Measurements from ENCODE around the gene PTPN5.
"Not testable (repeated sequence)": the region's sequence is repeated elsewhere in the genome, so short reads cannot be mapped to it uniquely, and the experiment has no call there.

Gene PTPN5

DNA sequence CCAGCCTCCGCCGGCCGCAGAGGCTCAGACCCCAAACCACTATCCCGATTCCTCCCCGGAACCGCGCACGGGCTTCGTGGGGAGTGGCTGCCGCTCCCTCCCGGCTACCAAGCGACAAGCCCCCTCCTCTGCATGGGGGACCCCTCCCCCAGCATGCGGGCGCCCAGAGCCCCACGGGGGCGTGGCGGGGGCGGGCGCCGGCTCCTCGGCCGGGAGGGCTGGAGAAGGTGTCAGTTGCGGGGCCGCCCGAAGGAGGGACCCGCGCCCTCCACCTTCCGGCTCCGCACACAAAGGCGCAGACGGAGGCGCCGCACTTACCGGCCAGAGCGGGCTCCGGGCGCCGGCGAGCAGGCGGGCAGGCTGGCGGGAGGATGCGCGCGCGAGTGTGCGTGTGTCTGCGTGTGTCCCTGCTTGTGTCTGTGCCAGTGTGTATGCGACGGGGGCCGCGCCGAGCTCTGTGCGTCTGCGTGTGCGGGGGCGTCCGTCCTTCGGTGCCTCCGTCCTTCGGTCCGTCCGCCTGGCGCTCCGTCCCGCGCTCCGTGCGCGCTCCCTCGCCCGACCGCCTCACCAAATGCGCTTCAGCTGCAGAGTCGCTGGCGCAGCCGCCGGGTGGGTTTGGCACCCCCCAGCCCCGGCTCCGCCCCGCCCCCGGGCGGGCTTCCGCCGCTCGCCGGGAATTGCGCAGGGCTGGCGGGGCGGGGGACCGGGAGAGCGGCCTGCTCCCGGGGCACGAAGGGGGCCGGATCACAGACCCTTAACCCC lies at the start of gene PTPN5:
PTPN5 (minus strand) TSS at position 592 of the 762 bp plus-strand sequence. CDS start 19,840 bp downstream, outside the sequence.
- DNase-seq = no peak

DNA sequence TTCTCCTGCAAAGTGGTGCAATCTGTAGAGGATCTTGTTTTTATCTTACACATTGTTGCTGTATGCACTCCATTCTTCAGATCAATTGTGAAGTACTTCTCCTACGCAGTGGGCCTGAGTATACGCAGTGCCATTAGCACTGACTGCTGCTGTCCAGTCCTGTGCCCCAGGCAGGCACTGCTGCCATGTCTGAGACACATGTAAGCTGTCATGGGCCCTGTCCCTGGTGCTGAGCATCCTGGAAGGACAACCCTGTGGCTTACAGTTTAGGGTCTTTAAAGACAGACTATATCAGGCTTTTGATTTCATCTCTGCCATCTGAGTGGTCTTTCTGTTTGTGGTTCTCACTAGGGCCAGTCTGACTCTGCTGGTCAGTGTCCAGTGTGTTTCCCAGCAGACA lies 44.8 kb upstream of the PTPN5 start:
- DNase-seq = no peak

DNA sequence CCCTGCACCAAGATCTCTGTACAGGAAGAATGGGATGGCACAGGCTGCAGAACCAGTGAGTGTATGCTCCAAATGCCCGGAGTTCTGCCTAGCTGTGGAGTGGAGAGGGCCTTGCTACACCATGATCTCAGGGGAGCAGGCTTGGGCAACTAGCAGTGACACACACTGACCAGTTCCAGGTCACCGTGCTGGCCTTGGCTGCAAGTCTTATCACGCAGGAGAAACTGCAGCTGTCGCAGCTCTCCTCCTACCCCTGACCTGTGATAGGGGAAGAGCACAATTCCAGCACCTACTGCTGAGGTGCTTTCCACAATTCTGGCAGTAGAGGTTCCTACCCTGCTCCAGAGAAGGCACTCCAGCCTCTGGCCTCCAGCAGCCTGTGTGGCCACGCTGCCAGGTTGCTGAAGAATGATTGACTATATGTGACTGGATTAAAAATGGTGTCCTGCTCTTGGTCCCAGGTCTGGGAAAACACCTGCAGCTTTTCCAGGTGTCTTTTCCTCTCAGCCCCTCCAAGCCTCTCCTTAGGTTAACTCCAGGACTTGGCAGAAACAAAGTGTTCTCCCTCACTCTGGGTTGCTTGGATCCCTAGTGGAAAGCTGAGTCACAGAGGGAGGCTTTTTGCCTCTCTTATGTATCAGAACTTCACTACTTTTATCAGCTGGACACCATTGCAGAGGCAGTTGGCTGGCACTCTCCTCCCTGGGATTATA lies 43.3 kb upstream of the PTPN5 start:
- DNase-seq = no peak

DNA sequence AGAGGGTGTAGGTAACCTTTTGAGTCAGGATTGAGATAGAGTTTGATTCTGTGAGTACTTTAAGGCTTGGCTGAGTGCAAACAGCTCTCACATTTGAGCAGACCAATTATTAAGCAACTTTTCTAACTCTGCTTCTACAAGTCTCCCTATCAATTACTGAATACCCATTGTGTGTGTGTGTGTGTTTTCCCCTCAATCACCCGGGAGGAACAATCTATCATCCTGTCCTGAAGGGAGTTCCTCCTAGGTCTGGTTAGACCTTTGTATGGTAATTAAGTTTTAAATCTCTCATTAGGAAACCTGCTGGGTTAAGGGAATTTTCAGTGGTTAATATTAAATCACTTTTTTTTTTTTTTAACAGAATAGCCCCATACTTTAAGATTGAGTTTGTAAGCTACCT lies 28.6 kb upstream of the PTPN5 start:
- DNase-seq = not testable (repeated sequence)

DNA sequence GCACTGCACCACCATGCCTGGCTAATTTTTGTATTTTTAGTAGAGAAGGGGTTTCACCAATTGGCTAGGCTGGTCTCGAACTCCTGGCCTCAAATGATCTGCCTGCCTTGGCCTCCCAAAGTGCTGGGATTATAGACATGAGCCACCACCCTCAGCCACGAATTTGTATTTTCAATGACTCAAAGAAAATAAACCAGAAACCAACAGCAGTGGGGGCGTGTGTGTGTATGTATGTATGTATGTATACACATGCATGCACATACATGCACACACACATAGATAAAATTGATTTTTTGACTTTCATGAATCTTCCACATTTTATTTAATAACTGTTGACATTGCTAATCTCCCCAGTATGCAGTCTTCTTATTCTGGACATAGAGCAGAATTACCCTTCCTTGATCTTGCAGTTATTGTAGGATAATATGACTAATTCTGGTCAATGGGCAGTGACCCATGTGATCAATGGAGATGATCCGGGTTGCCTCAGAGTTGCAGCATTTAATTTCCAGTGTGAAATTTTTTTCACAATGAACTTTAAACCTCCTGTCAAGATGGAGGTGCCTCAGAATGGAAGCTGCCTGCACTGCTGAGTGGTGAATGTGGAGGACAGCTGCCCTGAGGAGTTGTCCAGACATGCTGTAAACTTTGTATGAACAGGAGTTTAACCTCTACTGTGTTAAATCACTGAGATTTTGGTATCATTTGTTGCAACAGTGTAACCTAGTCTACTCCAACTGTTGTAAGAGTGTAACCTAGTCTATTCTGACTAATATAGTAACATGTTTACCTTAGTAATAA lies 12.8 kb upstream of the PTPN5 start:
- DNase-seq = no peak

DNA sequence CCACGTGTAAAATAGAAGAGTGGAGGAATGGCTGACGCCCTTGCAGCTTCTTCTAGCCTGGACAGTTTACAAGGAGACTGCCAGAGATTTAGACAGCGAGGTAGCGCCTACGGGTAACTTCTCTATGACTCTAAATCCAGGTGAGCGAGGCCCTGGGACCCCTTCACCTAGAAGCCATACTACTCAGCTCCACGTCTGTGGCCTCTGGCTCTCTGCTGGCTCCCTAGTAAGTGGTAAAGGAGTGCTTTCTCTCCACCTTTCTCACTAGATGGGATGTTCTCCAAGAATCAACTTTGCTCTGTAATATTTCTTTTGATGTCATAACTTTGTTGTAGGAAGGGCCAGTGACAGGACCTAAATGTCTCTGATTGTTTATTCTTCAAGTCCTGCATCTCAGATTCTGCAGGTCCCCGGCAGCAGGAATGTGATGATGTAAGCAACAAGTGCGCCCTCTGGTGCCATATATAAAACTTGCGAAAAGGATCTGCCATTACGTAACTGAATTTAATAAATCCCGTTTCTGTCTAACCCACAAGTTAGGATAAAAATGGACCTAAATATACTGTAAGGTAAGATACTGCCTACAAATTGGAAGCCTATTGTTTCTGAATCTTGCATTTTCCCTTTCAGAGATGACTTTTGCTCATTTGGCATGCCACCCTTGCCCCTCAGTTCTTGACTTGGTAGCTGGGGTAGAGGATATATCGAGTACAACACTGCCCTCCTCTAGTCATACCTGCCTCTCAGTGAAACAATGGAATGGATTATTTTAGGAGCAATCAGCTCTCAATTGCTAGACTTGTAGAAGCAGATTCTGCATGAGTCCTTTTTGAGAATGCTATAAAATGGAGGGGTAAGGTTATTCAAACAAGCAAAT lies 11.0 kb upstream of the PTPN5 start:
- DNase-seq = peak; percentile 25

DNA sequence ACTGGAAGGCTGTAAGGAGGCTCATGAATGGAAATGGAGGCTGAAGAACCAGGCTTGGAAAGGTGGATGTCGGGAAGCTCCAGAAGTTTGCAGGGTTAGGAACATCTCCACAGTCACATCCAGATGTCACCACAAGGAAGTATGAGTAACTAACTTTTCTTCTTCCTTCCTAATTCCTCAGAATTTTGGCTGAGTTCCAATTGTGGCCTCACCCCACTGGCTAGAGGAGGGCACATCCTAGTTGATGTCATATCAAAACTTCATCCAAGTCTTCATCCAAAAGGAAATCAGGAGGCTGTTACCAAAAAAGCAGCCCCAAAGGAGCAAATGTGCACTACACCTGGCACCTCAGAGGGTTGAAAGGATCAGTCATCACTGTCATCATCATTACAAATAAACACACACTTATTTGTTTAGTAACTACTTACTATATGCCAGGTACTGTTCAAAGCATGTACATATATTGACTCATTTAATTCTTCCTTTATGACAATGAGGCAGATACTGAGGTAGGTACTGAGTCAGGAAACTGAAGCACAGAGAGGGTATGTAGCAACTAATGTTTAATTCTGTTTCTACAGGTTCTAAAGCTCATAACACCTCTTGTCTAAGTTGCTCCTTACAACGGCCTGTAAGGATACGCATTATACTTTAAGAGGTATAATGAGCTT lies 7.3 kb upstream of the PTPN5 start:
- no peak for DNase-seq

DNA sequence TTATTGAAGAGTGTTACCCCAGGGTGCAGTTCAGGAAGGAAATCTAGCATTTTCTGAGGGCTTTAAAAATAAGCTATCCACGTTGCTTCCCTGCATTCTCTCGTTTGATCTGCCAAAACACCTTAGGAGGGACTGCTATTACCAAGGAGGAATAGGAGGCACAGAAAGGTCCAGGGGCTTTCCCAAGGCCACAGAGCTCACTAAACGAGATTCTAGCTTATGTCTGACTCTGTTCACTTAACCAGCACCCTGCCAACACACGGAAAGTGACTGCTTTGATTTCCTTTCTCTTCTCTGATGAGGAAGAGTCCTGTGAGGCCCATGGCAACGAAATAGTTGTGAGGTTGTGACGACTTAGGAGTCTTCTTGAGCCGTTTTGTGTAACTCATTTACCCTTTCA lies 3.4 kb upstream of the PTPN5 start:
- no peak for DNase-seq

DNA sequence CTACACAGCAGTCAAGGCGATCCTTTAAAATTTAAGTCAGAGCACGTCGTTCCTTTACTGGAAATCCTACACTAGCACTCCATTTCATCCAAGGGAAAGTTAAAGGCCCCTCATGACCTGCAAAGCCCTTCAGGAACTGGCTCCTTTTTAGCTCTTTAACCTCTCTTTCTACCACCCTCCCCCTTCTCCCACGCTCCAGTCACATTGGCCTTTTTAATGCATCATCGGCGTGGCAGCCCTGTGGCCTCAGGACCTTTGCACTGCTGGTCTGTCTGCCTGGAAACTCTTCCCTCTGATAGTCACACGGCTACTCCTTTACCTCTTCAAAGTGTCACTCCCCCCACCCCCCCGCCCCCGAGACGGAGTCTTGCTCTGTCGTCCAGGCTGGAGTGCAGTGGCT lies 1.2 kb upstream of the PTPN5 start:
- DNase-seq = no peak

DNA sequence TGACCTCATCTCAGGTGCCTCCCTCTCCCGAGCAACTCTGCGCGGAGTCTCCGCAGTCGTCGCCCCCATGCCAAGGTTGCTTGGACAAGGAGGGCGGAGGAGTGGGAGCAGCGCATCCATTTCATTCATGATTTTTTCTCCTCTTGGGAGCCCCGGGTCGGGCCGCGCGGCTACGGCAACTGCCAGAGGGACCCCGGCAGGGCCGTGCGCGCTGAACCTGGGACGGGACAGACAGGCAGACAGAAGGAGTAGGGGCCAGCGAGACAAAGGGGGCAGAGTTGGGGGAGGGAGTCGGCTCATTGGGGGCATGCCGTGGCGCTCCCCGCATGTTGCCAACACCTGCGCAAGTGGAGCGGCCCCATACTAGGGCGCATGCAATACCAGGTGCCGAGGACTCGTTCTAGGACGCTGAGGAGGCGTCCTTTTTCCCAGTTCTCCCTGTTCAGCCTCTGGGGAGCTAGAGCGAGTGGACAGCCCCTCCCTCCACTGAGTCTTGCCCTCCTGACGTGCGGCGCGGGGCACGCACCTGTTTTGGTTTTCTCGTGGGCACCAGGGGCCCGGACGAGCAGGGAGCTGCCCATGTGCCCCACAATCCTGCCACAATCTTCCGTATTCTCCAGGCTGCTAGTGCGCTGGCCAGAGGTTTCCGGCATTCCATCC lies 501 bp upstream of the PTPN5 start:
- no peak for DNase-seq

DNA sequence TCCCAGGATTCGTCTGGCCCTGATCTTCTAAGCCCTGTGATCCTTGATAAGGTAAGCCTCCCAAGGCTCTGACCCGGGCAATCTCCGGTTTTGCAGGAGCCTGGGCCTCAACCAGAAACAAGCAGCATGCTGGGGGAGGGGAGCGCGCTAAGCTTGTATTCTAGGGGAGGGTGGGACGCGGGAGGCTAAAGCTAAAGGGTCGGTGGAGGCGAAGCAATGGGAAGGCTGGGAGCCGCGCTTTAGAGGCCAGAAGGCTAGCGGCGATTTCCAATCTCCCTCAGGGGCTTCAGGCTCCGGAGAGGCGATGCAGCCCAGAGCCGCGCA lies 753 bp downstream of the PTPN5 start:
- no peak for DNase-seq

DNA sequence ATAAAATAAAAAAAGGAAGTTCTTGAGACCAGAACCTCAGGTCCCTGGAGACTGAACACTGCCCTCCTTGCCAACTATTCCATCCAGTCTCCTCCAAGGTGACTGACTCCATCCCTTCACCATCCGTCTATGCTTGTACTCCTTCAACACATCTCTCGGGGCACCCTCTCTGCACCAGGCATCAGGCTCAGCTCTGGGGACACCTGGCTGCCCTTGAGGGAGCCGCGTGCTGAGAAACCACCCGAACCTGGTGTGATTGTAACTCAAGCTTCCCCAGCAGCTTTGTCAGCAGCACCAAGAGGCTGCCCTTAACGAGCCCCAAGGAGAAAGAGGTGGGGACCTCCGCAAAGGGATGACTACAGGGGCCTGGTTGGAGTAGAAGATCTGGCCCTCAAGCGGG lies 1.7 kb downstream of the PTPN5 start:
- no peak for DNase-seq

DNA sequence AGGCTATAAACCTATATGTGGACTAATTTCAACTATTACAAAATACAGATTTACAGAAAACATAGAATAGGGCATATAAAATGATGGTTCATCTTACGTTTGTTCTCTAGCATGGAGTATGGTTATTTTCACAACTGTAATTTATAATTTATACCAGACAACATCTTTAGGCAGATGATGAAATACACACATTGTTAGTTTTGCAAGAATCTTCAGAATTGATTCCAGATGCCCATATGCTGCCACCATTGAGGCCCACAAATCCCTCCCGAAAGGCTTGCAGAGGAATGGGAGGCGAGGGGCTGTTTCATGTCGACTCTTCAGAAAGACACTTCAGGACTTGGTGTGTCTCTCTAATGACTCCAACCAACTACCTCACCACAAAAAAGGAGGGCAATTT lies 6.2 kb downstream of the PTPN5 start:
- no peak for DNase-seq

DNA sequence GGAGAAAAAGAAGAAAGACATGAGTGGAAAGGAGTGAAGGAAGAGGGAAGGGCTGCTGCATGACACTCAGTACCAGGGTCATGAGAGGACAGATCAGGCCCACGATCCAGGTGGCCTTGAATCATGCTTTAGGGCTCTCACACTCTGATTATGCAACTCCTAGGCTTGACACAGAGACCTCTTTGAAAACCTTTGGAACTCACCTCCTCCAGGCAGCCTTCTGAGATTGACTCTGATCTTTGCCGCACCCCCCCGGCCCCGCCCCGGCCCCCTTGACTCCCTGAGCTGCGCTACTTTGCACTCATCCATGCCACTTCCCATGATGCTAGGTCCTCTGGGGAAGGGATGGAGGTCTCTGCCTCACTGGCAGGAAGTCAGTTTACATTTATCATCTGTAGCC lies 10.7 kb downstream of the PTPN5 start:
- no peak for DNase-seq

DNA sequence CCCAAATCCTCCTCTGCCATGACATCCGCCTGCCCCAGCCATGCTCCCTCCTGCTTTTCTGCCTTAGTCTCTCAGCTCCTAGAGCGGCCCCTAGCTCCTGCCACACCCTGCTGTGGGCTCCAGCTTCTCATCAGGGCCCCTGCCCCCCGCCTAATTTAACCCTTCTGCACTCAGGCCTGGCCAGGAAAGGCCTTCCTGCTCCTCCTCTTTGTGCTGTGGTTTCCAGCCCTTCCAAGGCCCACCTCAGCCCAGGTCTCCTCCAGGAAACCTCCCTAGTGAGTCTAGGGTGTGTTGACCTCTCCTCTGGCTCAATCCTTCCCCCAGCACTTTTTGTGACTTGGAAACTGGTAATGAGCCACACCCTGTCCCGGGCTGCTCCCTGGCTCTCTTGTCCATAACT lies 11.3 kb downstream of the PTPN5 start:
- DNase-seq = no peak

DNA sequence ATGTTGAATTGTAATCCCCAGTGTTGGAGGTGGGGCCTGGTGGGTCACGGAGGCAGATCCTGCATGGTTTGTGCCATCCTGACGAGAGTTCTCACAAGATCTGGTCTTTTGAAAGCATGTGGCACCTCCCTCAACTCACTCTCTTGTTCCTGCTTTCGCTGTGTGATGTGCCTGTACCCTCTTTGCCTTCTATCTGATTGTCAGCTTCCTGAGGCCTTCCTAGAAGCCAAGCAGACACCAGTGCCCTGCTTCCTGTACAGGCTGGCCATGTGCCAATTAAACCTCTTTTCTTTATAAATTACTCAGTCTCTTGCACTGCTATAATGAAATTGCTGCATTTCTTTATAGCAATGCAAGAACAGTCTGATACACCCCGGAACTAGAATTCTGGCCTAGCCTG lies 13.1 kb downstream of the PTPN5 start:
- DNase-seq = no peak

DNA sequence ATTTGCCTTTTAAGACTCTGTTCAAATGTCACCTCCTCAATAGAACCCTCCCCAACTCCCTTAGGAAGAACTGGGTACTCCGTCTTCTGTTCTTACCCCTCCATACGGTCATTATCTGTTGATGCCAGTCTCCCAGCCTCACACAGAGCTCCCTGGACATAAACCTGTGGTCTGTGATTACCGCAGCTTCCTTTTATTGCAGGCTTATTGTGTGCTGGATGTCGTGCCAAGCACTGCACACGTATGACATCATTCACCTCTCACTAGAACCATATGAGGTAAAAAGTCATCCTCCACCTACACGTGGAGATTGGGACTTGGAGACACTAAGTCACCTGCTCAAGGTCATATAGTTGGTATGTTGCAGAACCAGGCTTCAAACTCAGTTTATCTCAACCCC lies 15.3 kb downstream of the PTPN5 start:
- peak; percentile 24 for DNase-seq

DNA sequence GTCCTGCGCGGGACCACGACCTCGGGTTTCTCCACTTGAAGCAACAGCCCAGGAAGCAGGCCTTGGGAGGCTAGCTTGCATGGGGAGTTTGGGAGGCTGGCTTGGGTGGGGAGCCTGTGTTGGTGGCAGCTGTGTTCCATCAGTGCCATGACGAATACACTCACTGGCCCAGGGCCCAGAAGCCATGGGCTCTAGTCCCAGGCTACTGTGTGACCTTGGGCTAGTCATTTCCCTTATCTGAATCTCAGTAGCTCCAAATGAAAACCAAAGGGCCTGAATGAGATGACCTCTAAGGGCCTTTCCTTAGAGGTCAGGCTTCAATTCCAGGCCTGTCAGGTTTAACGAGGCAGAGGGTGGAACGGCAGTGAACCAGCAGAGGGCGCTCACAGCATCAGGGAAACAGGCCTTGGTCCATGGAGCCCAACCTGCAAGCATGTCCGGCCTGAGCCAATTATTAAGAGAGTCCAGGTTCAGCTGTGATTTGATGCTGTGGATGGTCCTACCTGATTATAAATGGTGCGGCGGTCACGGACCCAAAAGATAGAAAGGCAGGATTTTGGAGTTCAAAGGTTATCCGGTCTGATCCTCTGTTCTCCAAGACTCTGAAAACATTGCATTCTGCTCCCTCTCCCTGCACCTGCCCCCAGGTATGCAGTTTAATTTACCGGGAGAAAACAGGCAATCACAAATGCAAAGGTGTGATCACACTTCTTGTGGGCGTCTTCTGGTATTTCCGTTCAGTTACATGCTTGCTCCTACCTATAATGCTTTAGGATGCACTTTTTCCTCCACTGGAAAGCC lies 15.9 kb downstream of the PTPN5 start:
- DNase-seq = peak; percentile 74

DNA sequence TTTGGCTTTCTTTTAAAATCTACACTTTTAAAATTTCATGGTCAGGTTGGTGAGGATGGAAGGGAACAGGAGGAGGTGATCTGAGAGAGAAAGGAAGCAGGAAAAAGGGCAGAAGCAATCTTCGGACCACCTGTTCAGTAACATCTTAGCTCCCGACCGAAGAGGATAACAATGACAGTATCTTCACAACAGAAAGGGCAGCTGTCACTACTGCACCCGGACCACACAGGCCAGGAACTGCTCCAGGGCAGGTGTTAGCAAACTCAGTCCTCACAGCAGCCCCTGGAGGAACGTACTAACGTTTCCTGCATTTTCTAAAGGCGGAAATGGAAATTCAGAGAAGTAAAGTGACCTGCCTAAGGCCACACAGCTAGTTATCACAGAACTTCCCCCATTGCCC lies 16.8 kb downstream of the PTPN5 start:
- no peak for DNase-seq

DNA sequence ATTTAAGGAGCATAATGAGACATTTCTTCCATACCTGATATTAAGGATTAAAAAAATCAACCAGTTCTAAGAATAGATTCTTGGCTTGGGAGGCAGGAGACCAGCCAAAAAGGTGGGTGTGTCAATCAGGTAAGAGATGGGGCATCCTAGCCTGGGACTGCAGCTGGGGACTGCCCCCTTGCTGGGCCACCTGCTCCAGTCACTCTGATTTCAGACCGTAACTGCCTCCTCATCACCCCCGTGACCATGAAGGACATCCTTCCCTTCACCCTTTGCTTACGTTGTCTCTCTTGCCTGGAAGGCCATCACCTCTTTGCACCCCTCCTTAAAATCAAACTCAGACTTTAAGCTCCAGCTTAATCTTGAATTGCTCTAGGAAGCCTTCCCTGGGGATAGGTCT lies 17.9 kb downstream of the PTPN5 start:
- no peak for DNase-seq

DNA sequence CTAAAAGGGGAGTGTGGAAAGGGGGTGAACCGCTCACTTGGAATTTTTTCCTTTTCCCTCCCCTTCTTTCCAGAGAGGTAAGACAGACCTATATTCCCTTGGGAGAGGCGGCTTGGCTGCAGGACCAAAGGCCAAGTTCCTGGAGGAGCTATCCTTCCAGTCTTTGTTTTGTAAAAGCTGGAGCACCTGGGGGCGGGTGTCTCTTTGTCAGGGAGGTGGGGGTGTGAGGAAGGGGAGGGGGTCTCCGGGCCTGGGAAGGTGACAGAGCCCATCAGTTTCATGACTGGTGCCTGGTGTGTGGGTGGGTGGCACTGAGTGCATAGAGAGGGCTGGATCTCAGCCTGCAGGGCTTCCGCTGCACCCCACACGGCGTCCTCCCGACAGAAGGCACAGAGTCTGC lies 18.5 kb downstream of the PTPN5 start:
- no peak for DNase-seq

All from NK-92 treated with Interleukin-12 subunit alpha and Interleukin-12 subunit beta, amount 100 ng/mL, for 24 hours (cell line).